GM19238 (cell line): ENCODE results near the gene RIPOR2.
A peak's percentile ranks its signal among the peaks of the same experiment; 100 is the strongest.
"Not testable (repeated sequence)": the region's sequence is repeated elsewhere in the genome, so short reads cannot be mapped to it uniquely, and the experiment has no call there.

Source experiments
- DNase-seq: peaks from one replicate; pipeline ENCODE4 v3.0.0; 2011; ENCODE audit warnings: low spot score; ENCODE audit not compliant: insufficient read length

Gene RIPOR2

DNA sequence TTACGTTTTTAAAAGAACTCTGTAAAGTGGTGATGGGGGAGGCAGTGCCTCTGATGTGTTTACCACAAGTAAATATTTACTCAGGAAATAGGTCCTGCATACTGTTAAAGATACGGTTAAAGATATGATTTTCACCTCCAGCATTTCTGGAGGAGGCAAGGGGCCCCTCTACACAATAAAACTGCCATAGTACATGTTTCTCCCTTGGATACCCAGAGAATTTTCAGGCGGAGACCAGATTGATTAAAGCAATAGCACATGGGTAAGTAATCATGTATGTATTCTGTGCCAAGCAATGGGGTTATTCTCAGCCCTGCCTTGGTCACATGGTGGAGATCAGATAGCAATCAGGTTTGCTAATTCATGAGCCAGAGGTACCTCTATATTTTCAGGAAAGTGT is 9.6 kb downstream of the RIPOR2 start:
- no peak for DNase-seq

- no peak for DNase-seq
Measured at GRCh38 chr6:24925661-24926060, 10.1 kb downstream of the RIPOR2 start.

- DNase-seq, result no peak
Measured at GRCh38 chr6:24924580-24925356, 11.0 kb downstream of the RIPOR2 start.

- no peak for DNase-seq
Measured at GRCh38 chr6:24923885-24924401, 11.8 kb downstream of the RIPOR2 start.

DNA sequence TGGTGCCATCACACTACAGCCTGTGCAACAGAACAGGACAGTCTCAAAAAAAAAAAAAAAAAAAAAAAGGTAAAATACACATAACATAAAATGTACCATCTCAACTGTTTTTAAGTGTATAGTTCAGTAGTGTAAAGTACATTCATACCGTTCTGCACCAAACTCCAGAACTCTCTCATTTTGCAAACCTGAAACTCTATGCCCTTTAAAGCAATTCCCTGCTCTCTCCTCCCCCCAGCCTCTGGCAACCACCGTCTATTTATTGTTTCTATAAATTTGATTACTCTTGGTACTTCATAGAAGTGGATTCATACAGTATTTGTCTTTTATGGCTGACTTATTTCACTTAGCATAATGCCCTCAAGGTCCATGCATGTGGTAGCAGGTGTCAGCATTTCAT is 12.9 kb downstream of the RIPOR2 start:
- no peak for DNase-seq

- DNase-seq, result no peak
Measured at GRCh38 chr6:24922170-24922569, 13.6 kb downstream of the RIPOR2 start.

- no peak for DNase-seq
Measured at GRCh38 chr6:24920136-24920535, 15.6 kb downstream of the RIPOR2 start.

GRCh38 chr6:24919056-24919892 is 16.5 kb downstream of the RIPOR2 start:
- DNase-seq, result no peak

- no peak for DNase-seq
Measured at GRCh38 chr6:24918641-24919055, 17.1 kb downstream of the RIPOR2 start.

DNA sequence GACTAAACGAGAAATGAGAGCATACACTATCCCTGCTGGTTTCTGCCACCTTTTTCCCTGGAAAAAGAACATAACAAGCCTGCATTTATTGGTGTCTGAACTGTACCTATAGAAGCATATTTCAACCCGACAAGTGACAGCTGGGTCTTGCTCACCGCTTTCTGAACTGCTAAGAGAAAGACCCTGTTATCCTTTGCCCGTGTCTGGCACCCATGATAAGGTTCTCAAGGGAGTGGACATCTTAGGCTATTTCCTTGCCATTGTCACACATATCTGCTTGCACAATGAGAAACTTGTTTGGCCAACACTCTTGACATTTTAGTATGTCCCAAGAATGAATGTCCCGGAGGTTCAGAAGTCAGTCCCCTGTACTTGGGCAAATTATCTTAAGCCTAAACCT is 19.3 kb downstream of the RIPOR2 start:
- DNase-seq, result no peak

DNA sequence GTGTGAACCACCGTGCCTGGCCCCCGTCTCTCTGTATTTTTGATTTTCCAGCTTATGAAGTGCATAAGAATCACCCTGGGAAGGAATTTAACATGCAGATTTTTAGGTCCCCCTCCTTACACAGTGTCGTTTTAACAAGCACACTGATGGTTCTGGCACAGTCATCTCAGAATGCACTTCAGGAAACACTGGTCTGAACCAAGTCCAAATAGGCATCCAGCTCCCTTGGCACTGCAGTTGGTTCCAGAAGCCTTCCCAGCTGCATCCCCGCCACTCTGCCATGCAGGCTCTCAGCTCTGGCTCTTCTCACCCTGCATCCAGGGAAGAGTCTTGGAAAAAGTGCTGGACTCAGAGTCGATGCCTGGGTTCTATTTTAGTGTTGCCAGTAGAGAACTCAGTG is 20.1 kb downstream of the RIPOR2 start:
- no peak for DNase-seq

GRCh38 chr6:24914082-24914481 is 21.7 kb downstream of the RIPOR2 start:
- not testable (repeated sequence) for DNase-seq

DNA sequence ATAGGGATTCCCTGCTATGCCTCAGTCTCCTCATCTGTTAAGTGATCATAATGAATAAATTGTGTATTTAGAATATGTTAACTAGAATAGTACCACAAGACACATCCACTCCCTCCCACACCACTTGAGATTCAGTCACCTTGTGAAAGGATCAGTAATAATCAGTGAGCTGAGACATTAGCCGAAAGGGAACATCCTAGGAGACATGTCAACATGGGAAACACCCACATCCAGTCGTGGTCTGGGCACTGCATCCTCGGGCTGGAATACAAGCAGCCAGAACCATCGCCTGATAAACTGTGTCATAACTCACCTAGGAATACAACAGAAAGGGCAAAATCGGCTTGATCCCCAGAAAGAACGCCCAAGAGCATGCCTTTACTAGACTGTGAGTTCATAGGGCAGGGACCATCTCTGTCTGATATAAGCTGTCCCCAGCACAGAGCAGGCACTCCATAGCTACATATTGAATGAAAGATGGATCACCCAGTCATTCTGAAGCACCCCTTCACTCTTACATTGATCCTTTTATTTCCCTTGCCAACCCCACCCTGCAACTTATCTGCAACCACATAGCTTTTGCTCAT is 23.9 kb downstream of the RIPOR2 start:
- DNase-seq, result no peak

DNA sequence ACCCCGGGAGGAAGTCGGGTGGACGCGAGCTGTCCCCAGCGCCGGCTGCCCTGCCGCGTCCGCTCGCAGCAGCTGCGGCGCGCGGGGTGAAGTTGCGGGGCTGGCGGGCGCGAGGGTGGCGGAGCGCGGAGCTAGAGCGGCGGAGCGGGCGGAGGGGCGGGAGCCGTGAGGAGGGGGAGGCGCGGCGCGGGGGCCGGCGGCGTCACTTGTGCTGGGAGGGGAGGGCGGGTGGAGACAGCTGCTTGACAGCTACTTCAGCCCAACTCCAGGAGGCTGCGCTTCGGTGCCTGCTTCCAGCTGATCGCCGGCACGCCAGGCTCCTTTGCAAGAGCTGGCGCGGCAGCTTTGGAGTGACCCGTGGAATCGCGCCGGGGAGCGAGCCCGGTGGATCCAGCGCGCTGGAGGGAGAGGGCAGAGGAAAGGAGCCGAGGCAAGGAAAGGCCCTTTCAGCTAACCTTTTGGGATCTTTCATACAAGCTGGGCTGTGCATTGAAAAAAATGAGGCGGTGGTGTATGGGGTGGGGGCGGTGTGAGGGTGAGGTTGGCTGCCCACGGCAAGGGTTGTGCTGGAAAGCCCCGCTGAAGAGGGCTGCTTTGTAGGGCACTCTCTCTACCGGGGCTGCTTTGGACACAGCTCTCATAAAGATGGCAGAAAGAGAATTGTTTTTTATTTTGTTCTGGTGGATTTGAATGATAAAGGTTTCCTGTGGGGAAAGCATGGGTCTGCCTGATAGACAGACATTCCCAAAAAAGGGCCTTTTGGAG is 24.6 kb downstream of the RIPOR2 start:
- no peak for DNase-seq

- peak; percentile 24 for DNase-seq
Measured at GRCh38 chr6:24910331-24910960, 25.3 kb downstream of the RIPOR2 start.

DNA sequence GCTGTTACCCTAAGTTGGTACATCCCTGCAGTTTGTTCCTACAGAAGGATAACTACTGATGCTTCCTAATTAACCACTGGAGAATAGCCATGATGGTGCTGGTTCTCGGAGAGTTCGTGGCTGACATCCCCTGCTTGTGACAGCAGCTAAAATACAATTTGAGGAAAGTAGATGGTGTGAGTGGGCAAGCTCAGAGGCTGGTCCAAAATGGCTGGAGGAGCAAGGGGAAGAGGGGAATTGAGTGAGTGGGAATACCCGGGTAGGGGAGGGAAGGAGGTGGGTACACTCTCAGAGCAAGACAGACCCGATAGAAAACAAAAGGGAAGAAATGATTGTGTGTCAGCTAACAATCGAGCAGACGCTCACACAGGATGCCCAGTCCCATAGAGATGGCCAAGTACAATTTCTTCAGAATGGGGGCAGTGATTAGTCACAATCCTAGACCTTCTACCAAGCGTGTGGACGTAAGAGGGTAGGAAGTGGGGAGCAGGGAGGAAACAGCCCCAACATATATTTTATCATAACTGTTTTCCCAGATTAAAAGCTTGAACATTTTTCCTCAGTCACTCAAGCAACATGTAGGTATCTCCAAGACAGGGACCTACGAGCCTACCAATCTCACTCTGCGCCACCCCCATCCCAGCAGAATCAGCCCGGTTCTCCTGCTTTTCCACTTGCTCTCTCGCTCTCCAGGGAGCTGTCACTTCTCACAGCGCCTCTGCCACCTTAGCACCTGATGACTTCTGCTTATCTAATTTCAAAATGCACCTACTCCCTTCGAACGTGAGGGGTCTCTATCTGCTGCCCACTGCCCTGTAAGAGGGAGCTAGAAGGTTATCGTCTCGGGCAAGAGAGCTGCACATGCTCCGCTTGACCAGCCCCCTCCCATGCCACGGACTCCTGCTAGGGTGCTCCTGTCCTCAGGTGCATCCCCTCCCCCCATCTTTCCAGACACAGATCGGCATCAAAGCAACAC is 26.2 kb downstream of the RIPOR2 start:
- DNase-seq, result no peak

DNA sequence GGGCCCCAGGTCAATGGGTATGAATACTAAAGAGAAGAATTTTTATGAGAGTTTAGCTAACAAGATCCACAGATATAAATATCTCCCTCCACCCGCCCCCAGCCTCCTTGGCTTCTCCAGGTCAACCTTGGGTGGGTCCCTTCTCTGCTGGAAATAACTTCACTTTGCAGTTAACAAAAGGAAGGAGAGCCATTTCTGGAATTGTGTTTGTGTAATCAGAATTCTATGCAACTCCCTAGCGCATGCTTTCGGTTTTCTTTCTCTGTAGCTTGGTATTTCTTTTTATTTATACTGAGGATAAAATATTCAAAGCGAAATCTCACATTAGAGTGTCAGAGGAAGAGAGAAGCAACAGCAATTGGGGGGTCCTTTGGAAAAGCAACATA is 27.1 kb downstream of the RIPOR2 start:
- no peak for DNase-seq

DNA sequence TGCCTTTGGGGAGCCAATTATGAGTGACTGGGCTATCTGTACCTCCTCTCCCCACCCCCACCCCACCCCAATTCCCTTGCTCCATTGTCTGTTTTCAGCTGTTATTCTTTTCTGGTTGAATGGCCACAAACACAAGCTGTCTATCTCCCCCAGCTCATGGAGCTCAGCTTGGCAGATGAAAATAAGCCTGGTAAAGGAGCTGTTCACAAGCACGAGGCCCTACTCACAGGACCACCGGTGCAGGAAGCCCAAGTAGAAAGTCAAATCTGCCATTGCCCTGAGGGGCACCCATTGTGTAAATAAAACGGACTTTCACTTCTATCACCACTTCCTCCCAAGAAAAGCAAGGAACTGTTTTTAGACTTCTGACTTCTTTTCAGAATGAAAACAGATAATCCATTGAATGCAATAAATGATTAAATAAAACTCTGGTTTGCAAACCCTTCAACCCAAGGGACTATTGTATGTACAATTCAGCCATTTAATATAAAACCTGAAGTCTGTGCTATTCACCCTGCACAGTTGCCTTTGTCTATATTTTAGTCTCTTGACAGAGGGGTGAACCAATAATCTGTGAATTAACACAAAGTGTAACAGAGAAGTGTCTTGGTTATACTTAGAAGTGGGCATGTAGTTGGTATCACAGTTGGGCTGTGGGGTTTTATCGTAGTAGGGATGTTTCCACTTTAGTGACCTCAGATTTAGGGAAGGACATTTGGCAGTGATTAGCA is 27.7 kb downstream of the RIPOR2 start:
- DNase-seq, result no peak

DNA sequence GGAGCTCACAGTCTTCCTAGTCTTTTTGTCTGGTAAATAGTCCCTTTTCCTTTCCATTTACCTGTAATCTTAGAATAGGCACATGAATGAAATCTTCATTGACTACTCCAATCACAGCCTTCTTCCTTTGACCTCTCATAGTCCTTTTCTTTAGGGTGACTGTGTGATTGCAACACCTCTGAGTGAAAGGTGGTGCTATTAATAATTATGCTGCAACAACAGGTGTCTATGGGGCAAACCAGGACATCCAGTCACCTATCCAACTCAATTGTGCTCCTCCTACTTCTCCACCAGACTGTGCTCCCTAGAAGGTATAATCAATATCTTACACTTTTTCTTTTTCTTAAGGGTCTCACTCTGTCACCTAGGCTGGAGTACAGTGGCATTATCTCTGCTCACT is 29.4 kb downstream of the RIPOR2 start:
- DNase-seq, result no peak
